22Rv1 (cell line): Measurements from ENCODE around the gene KBTBD3.

Experiments used
- CTCF ChIP-seq: fragments of 450-650 bp; IDR thresholded peaks from 2 replicates; pipeline ENCODE4 v1.5.1; 2017; ENCODE audit warnings: mild to moderate bottlenecking
- ZFX ChIP-seq: fragments of 450-650 bp; IDR thresholded peaks from 2 replicates; pipeline ENCODE4 v1.6.1; 2017; ENCODE audit warnings: antibody characterized with exemption, borderline replicate concordance

DNA sequence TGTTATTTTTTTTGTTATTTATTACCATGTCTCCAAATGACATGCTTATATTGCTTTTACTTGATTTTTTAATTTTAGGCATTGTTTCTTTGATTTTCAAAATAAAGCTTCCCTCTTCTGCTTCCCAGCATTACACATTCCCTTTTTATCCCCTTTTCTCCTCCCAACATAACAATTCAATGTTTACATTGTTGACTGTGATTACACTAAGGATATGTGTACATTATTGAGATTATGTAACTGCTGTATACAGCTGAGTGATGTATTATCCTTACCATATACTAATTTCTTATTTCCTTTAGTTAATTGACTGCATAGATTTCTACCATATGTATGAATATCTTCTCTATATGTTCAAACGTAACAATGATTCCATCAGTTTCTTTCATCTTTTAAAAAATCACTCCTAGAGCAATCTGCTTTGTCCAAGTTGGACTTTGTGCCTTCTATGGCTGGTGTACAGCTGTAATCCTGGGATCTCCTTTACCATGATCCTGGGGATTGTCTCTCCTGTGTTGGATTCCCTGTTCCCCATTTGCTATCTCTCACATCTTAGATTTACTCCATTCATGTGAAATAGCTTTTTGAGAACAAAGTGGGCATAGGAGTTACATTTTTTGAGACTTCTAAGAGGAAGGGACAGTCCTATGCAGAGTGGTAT lies 21.9 kb upstream of the KBTBD3 start:
- TF ChIP-seq CTCF (no peak), ZFX (no peak)
